ENCODE measurements around the gene KRTAP4-8.
"Not testable (repeated sequence)": the region's sequence is repeated elsewhere in the genome, so short reads cannot be mapped to it uniquely, and the experiment has no call there.

Gene KRTAP4-8

GRCh38 chr17:41082626-41083025, 15.3 kb downstream of the KRTAP4-8 start:
- Histone ChIP-seq H3K4me3 (no peak overlapping the region), H4K20me1 (no peaks in the 10 kb centered on the region), H3K9me3 (no peaks in the 10 kb centered on the region), H3K27ac (no peak overlapping the region), H3K9ac (no peak overlapping the region), H3K4me1 (no peaks in the 10 kb centered on the region), H3K36me3 (no peaks in the 10 kb centered on the region), H3K4me2 (no peak overlapping the region), H3K27me3 (no peaks in the 10 kb centered on the region)
- no peak for TF ChIP-seq Cebpa-rat (IDR thresholded peaks at IDR 0.05)

GRCh38 chr17:41076788-41077187, 21.2 kb downstream of the KRTAP4-8 start:
- Histone ChIP-seq H3K27ac (no peak overlapping the region), H3K9ac (no peak overlapping the region), H3K4me2 (no peak overlapping the region), H3K4me1 (no peaks in the 10 kb centered on the region), H3K27me3 (no peaks in the 10 kb centered on the region), H3K4me3 (no peak overlapping the region), H3K36me3 (no peaks in the 10 kb centered on the region), H3K9me3 (no peaks in the 10 kb centered on the region), H4K20me1 (no peaks in the 10 kb centered on the region)
- no peak for TF ChIP-seq Cebpa-rat (IDR thresholded peaks at IDR 0.05)

GRCh38 chr17:41073676-41074075, 24.3 kb downstream of the KRTAP4-8 start:
- H3K4me3 ChIP-seq, result no peak overlapping the region
- H3K36me3 ChIP-seq, result no peaks in the 10 kb centered on the region
- H3K4me2 ChIP-seq, result no peak overlapping the region
- no peaks in the 10 kb centered on the region for H3K9me3 ChIP-seq
- H3K27ac ChIP-seq, result no peak overlapping the region
- H3K9ac ChIP-seq, result no peak overlapping the region
- H4K20me1 ChIP-seq, result no peaks in the 10 kb centered on the region
- TF ChIP-seq Cebpa-rat (IDR thresholded peaks at IDR 0.05), result no peak
- no peaks in the 10 kb centered on the region for H3K27me3 ChIP-seq
- H3K4me1 ChIP-seq, result no peaks in the 10 kb centered on the region

- H3K4me1 ChIP-seq, result no peaks in the 10 kb centered on the region
- no peak overlapping the region for H3K4me3 ChIP-seq
- no peaks in the 10 kb centered on the region for H3K27me3 ChIP-seq
- H3K4me2 ChIP-seq, result no peak overlapping the region
- H4K20me1 ChIP-seq, result no peaks in the 10 kb centered on the region
- H3K9ac ChIP-seq, result no peak overlapping the region
- H3K27ac ChIP-seq, result no peak overlapping the region
- no peaks in the 10 kb centered on the region for H3K36me3 ChIP-seq
- TF ChIP-seq Cebpa-rat (IDR thresholded peaks at IDR 0.05), result no peak
- H3K9me3 ChIP-seq, result no peaks in the 10 kb centered on the region
These were observed 26.2 kb downstream of the KRTAP4-8 start for GRCh38 chr17:41071606-41072360.

- H4K20me1 ChIP-seq, result no peaks in the 10 kb centered on the region
- H3K4me2 ChIP-seq, result no peak overlapping the region
- H3K27me3 ChIP-seq, result no peaks in the 10 kb centered on the region
- no peak overlapping the region for H3K4me3 ChIP-seq
- no peaks in the 10 kb centered on the region for H3K36me3 ChIP-seq
- TF ChIP-seq Cebpa-rat (IDR thresholded peaks at IDR 0.05), result no peak
- no peaks in the 10 kb centered on the region for H3K9me3 ChIP-seq
- no peak overlapping the region for H3K27ac ChIP-seq
- no peaks in the 10 kb centered on the region for H3K4me1 ChIP-seq
- H3K9ac ChIP-seq, result no peak overlapping the region
These were observed 28.9 kb downstream of the KRTAP4-8 start for GRCh38 chr17:41069031-41069430.

- no peak overlapping the region for H3K4me2 ChIP-seq
- H3K4me1 ChIP-seq, result no peaks in the 10 kb centered on the region
These were observed 30.7 kb downstream of the KRTAP4-8 start for GRCh38 chr17:41067281-41067680.

GRCh38 chr17:41065829-41066624, 31.9 kb downstream of the KRTAP4-8 start, which contains the start of gene KRTAP2-4:
TSS of gene KRTAP2-4 (minus strand) at chr17:41065879. CDS start at chr17:41065845, 34 bp downstream.
- TF ChIP-seq Cebpa-rat (IDR thresholded peaks at IDR 0.05), result no peak
- no peaks in the 10 kb centered on the region for H3K9me3 ChIP-seq
- no peaks in the 10 kb centered on the region for H3K27me3 ChIP-seq
- H4K20me1 ChIP-seq, result no peaks in the 10 kb centered on the region
- no peak within 1 kb of the TSS for H3K9ac ChIP-seq
- H3K4me1 ChIP-seq, result no peaks in the 10 kb centered on the region
- no peak within 1 kb of the TSS for H3K27ac ChIP-seq
- no peak within 1 kb of the TSS for H3K4me2 ChIP-seq
- no peak within 1 kb of the TSS for H3K4me3 ChIP-seq
- no peaks in the 10 kb centered on the region for H3K36me3 ChIP-seq

More at GRCh38 chr17:41067281-41067680, 30.7 kb downstream of the KRTAP4-8 start:
- no peaks in the 10 kb centered on the region for H3K9me3 ChIP-seq
- no peak for TF ChIP-seq Cebpa-rat (IDR thresholded peaks at IDR 0.05)
- H3K36me3 ChIP-seq, result no peaks in the 10 kb centered on the region
- H3K27me3 ChIP-seq, result no peaks in the 10 kb centered on the region
- no peak overlapping the region for H3K27ac ChIP-seq
- H4K20me1 ChIP-seq, result no peaks in the 10 kb centered on the region
- H3K4me3 ChIP-seq, result no peak overlapping the region
- no peak overlapping the region for H3K9ac ChIP-seq

GRCh38 chr17:41065016-41065689, 32.8 kb downstream of the KRTAP4-8 start:
- not testable (repeated sequence) for H3K4me2 ChIP-seq, H3K4me1 ChIP-seq, H3K27me3 ChIP-seq, H3K9me3 ChIP-seq, H4K20me1 ChIP-seq, H3K27ac ChIP-seq, H3K4me3 ChIP-seq, H3K9ac ChIP-seq, H3K36me3 ChIP-seq

GRCh38 chr17:41064301-41064700, 33.6 kb downstream of the KRTAP4-8 start:
- no peak overlapping the region for H3K9ac ChIP-seq
- no peaks in the 10 kb centered on the region for H3K9me3 ChIP-seq
- no peaks in the 10 kb centered on the region for H3K4me1 ChIP-seq
- H3K4me2 ChIP-seq, result no peak overlapping the region
- no peak overlapping the region for H3K27ac ChIP-seq
- no peaks in the 10 kb centered on the region for H4K20me1 ChIP-seq
- no peak overlapping the region for H3K4me3 ChIP-seq
- H3K36me3 ChIP-seq, result no peaks in the 10 kb centered on the region
- TF ChIP-seq Cebpa-rat (IDR thresholded peaks at IDR 0.05), result no peak
- H3K27me3 ChIP-seq, result no peaks in the 10 kb centered on the region

GRCh38 chr17:41063449-41063848, 34.5 kb downstream of the KRTAP4-8 start:
- TF ChIP-seq Cebpa-rat (IDR thresholded peaks at IDR 0.05), result no peak

More at GRCh38 chr17:41063449-41063848, 34.5 kb downstream of the KRTAP4-8 start:
- H3K9me3 ChIP-seq, result no peaks in the 10 kb centered on the region
- no peaks in the 10 kb centered on the region for H3K36me3 ChIP-seq
- no peak overlapping the region for H3K9ac ChIP-seq
- H3K4me1 ChIP-seq, result no peaks in the 10 kb centered on the region
- no peaks in the 10 kb centered on the region for H4K20me1 ChIP-seq
- no peaks in the 10 kb centered on the region for H3K27me3 ChIP-seq
- no peak overlapping the region for H3K27ac ChIP-seq
- H3K4me2 ChIP-seq, result no peak overlapping the region
- no peak overlapping the region for H3K4me3 ChIP-seq

Data from BLaER1 (cell line).